ENCODE data around the gene COP1. TPM values are rescaled to one million over a fixed set of nuclear protein-coding genes. Genes with fewer than 3 reads are reported as not detected.

Gene COP1
- total RNA-seq, 4 donors from 2014 or later: 74.1 to 104 (median 87.5) TPM

DNA sequence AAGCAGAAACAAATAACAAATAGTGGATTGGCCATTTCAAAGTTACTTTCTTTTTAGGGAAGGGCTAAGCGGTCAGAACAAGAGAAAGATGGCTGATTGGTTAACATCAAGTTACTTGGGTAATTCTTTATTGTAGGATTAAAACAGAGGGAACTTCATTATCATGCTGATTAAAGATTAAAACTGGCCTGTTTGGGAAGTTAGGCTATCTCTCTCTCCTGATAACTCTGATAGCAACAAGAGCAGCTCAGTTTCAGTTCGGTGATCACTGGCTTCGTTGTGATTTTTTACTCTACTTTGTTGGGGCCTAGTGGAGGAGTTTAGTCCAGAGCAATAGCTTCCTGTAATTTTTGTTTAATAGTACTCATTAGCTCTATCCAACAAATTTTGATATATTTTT is 20.5 kb upstream of the COP1 start:
- no peak for DNase-seq (ENCODE audit: low spot score in 2 of 2)
- 86 to 93% methylated on average over 3 of the region's 3 CpGs for whole genome bisulfite sequencing, 2 donors
- no peak overlapping the region for H3K27ac ChIP-seq
- H3K9me3 ChIP-seq: peaks cover 0 to 2% (median 0%) of the 10 kb centered on the region in 4 donors
- TF ChIP-seq CTCF (IDR thresholded peaks at IDR 0.05) (no peak), EP300 (IDR thresholded peaks at IDR 0.05) (no peak), POLR2A (IDR thresholded peaks at IDR 0.05) (no peak)
- no peaks in the 10 kb centered on the region for H3K27me3 ChIP-seq
- H3K4me3 ChIP-seq: no peak overlapping the region
- peaks cover 0 to 18% (median 0%) of the 10 kb centered on the region in 3 donors for H3K36me3 ChIP-seq
- no peaks in the 10 kb centered on the region for H3K4me1 ChIP-seq

DNA sequence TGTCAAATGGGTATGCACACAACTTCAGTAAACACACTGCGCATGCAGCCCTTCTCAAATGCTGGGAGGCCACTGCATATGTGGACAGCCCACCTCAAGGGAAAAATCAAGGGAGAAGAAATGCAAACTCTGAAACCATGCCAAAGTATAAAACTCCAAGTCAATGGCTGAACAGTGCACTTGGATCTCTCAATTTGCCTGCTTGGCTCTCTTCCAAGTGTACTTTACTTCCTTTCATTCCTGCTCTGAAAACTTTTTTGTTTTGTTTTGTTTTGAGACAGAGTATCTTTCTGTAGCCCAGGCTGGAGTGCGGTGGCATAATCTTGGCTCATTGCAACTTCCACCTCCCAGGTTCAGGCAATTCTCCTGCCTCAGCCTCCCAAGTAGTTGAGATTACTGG is 18.8 kb upstream of the COP1 start:
- TF ChIP-seq POLR2A (IDR thresholded peaks at IDR 0.05) (no peak), CTCF (IDR thresholded peaks at IDR 0.05) (no peak), EP300 (IDR thresholded peaks at IDR 0.05) (no peak)
- H3K36me3 ChIP-seq: peaks cover 0 to 12% (median 0%) of the 10 kb centered on the region in 3 donors
- H3K27me3 ChIP-seq: no peaks in the 10 kb centered on the region
- no peaks in the 10 kb centered on the region for H3K9me3 ChIP-seq
- WGBS, 2 donors: 32 to 33% methylated on average over 2 of the region's 2 CpGs
- DNase-seq (ENCODE audit: low spot score in 2 of 2): no peak
- no peak overlapping the region for H3K27ac ChIP-seq
- H3K4me1 ChIP-seq: no peaks in the 10 kb centered on the region
- no peak overlapping the region for H3K4me3 ChIP-seq

- H3K4me1 ChIP-seq: no peaks in the 10 kb centered on the region
- DNase-seq (ENCODE audit: low spot score in 2 of 2): no peak
- no peaks in the 10 kb centered on the region for H3K27me3 ChIP-seq
- TF ChIP-seq POLR2A (IDR thresholded peaks at IDR 0.05) (no peak), CTCF (IDR thresholded peaks at IDR 0.05) (no peak), EP300 (IDR thresholded peaks at IDR 0.05) (no peak)
- H3K27ac ChIP-seq: no peak overlapping the region
- no peaks in the 10 kb centered on the region for H3K9me3 ChIP-seq
- H3K4me3 ChIP-seq: no peak overlapping the region
- WGBS, 2 donors: 62 to 71% methylated on average over 1 of the region's 1 CpG
- peaks cover 0 to 14% (median 0%) of the 10 kb centered on the region in 3 donors for H3K36me3 ChIP-seq
These were observed 18.4 kb upstream of the COP1 start for GRCh38 chr1:176225479-176225875.

- peaks cover 0 to 5% (median 0%) of the 10 kb centered on the region in 3 donors for H3K36me3 ChIP-seq
- no peak overlapping the region for H3K27ac ChIP-seq
These were observed 15.1 kb upstream of the COP1 start for GRCh38 chr1:176222196-176222595.

More at GRCh38 chr1:176222196-176222595, 15.1 kb upstream of the COP1 start:
- H3K4me1 ChIP-seq: no peaks in the 10 kb centered on the region
- no peaks in the 10 kb centered on the region for H3K9me3 ChIP-seq
- H3K27me3 ChIP-seq: no peaks in the 10 kb centered on the region
- no peak for TF ChIP-seq EP300 (IDR thresholded peaks at IDR 0.05)
- no peak for TF ChIP-seq POLR2A (IDR thresholded peaks at IDR 0.05)
- no peak for TF ChIP-seq CTCF (IDR thresholded peaks at IDR 0.05)
- no peak for DNase-seq (ENCODE audit: low spot score in 2 of 2)
- no peak overlapping the region for H3K4me3 ChIP-seq
- 70 to 74% methylated on average over 1 of the region's 1 CpG for WGBS, 2 donors

Measured in tibial nerve (tissue), 4 donors.